NCI-H510A (cell line): Measurements from ENCODE around the gene ZSCAN12.
"Not testable (repeated sequence)": the region's sequence is repeated elsewhere in the genome, so short reads cannot be mapped to it uniquely, and the experiment has no call there.

Experiments used
- DNase-seq: peaks from one replicate; lab custom pipeline; 2025; lab: John Stamatoyannopoulos, UW

Gene ZSCAN12

DNA sequence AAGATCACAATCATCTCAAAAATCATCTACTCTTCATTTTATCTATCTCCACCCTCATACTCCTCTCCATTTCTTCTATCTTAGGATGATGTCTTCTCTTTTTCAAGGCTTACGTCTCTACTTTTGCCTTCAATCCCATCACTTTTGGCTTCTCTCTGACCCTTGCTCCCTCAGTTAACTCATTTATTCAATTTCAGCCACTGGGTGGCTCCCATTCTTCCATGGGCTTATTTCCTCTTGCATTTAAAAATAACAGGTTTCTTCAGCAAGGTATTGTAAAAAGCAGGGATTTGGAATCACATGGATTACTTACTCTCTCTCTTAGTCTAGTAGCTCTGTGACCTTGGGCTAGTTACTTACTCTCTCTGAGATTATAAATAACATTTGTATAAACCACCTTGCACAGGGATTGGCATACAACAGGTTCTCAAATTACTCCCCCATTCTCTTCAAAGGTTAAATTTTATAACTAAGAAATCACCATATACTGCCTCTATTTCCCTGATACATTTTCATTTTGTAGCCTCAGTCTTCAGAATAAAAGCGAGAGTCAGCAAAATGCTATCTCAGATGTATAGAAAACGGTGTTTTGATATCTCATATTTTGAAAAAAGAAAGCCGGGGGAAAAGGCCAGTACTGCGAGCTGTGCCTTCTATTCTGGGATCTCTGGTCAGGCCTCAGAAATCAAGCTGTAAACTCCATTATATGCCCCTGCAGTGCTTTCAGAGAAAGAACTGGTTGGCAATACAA, 5.5 kb downstream of the ZSCAN12 start:
- no peak for DNase-seq

- no peak for DNase-seq
Observed at GRCh38 chr6:28390688-28391087, 8.9 kb downstream of the ZSCAN12 start.

DNA sequence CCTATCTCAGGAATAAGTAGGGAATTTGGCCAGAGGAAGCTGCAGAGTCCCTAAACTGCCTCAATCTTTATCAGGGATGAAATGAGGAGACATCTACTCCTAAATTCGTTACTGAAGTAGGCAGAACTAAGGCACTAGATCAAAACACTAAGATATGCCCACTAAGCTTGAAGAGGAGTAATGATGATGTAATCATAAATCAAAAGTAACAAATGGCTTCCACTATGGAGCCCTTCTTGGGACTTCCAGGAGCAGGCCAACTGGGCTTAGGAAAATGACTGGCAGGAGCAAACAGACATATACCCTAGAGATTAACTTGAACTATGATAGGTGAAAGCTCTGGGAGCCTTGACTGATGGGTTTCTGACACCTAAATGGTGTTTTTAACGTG, 15.4 kb downstream of the ZSCAN12 start:
- DNase-seq, result no peak

DNA sequence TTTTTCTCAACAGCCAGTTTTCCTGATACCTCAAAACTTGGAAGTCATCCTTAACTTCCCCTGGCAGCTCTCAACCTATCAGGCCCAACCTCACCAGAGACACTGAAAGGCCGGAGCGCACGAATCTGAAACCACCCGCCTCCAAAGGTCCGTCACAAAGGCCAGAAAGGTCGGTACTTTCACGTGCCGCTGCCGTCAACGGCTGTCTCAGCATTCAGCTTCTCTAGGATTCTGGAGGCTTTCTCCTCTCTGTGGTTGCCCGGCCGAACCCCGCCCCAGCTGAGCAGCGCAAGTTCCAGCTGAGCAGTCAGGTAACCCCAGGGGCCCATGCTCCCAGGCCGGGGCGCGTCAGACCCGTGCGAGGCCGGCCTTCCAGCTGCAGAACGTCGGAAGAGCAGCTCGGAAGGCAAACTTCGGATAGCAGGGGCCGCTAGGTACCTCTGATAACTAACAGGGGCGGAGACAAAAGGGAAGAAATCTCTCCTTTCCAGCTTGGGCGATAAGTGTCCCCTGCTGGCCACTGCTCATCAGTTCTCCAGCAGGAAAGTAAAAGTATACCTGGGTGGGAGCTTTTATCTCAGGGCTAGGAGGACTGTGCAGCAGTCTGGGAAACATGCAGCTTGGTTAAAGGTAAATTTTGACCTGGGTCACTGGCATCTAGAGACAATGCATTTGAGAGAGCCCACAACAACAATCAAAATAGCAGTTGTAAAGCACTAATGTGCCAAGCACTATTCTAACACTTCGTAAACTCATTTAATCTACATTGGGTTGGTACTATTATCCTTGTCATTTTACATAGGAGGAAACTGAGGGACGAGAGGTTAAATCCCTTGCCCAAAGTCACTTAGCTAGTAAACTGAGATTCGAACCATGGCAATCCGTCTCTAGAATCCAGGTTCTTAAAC, 16.1 kb downstream of the ZSCAN12 start:
- DNase-seq, result no peak

- no peak for DNase-seq
Observed at GRCh38 chr6:28380381-28380780, 19.2 kb downstream of the ZSCAN12 start.

- no peak for DNase-seq
Observed at GRCh38 chr6:28378644-28379043, 20.9 kb downstream of the ZSCAN12 start.

GRCh38 chr6:28377879-28378278, 21.7 kb downstream of the ZSCAN12 start:
- DNase-seq, result no peak

DNA sequence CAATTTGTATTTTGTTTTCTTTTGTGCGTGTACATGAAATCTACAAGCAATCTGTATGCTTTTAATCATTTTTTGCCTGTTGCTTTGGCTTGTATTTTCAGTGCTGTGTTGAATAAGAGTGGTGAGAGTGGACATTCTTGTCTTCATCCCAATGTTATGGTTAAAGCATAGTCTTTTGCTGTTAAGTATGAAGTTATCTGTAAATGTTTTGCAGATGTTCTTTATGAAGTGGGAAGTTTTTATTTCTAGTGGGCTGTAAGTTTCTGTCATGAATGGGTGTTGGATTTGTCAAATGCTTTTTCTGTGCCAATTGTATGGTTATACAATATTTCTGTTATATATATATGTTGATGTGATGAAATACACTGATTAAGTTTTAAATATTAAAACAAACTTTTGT, 25.6 kb downstream of the ZSCAN12 start:
- no peak for DNase-seq

GRCh38 chr6:28371706-28372451, 27.7 kb downstream of the ZSCAN12 start:
- no peak for DNase-seq

DNA sequence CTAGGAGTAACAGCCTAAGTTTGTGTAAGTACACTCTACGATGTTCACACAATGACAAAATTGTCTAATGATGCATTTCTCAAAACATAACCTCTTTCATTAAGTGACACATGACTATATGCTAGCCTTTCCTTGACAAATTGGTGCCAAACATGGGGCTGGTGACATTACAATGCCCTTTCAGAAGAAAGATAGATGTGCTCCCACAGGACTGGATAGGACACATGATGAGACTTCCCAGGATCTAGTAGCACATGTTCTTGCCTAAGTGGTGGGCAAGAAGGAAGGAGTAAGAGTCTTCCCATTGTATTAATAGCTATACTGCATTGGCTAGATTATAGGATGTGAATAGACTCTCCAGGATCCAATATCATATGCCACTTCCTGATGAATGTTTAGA, 28.3 kb downstream of the ZSCAN12 start:
- DNase-seq, result no peak

DNA sequence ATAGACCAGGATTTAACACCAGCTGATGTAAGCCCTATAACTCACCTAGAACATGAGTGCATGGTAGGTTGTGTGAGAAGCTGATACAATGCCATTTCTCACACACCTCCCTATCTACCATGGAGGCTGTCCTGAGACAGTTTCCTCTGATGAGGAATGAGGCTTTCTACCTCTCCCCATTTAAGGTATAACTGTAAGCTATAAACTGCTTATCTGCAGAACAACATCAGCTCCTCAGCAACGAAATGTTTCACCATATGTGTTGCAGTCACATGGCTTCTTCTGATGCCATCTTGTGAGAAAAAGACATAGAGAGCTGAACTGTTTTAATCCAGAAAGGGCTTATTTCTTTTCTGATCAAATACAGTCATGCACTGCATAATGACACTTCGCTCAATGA, 29.1 kb downstream of the ZSCAN12 start:
- DNase-seq, result no peak

GRCh38 chr6:28369463-28369862, 30.1 kb downstream of the ZSCAN12 start:
- no peak for DNase-seq

GRCh38 chr6:28368522-28368921, 31.0 kb downstream of the ZSCAN12 start:
- DNase-seq, result no peak

- DNase-seq, result not testable (repeated sequence)
Observed at GRCh38 chr6:28365590-28365989, 34.0 kb downstream of the ZSCAN12 start.

DNA sequence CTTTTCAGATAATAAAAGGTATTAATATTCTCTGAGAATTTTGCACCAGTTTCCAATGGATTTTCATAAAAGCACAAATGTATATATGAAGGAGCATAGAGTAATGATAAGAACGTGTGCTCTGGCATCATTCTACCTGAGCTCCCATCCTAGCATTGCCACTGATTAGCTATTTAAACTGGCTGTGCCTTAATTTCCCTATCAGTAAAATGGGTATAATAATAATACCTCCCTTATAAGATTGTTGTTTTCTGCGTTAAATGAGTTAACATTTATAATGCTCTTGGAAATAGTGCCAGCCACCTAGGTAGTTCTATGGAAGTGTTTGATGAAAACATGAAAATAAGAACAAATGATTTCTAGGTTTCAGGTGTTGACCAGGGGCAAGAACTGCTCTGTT, 38.6 kb downstream of the ZSCAN12 start:
- DNase-seq, result no peak

- not testable (repeated sequence) for DNase-seq
Observed at GRCh38 chr6:28359562-28359961, 40.0 kb downstream of the ZSCAN12 start.

DNA sequence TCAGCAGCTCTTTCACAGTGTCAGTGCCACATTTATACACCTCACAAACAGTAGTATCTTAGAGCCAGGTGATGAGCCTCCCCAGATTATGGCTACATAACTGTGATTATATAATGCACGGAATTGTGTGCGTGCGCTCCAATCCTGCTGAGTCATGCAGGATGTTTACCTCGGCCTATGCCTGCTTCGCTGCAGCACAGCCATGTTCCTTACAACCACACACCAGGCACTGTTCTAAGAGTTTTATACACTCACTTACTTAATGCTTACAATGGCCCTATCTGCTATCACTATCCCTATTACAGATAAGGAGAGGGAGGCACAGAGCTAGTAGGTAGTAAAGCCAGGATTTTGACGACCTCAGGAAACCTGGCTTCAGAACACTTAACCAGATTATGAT, 42.5 kb downstream of the ZSCAN12 start:
- no peak for DNase-seq

GRCh38 chr6:28356666-28357020, 42.9 kb downstream of the ZSCAN12 start:
- DNase-seq, result no peak

DNA sequence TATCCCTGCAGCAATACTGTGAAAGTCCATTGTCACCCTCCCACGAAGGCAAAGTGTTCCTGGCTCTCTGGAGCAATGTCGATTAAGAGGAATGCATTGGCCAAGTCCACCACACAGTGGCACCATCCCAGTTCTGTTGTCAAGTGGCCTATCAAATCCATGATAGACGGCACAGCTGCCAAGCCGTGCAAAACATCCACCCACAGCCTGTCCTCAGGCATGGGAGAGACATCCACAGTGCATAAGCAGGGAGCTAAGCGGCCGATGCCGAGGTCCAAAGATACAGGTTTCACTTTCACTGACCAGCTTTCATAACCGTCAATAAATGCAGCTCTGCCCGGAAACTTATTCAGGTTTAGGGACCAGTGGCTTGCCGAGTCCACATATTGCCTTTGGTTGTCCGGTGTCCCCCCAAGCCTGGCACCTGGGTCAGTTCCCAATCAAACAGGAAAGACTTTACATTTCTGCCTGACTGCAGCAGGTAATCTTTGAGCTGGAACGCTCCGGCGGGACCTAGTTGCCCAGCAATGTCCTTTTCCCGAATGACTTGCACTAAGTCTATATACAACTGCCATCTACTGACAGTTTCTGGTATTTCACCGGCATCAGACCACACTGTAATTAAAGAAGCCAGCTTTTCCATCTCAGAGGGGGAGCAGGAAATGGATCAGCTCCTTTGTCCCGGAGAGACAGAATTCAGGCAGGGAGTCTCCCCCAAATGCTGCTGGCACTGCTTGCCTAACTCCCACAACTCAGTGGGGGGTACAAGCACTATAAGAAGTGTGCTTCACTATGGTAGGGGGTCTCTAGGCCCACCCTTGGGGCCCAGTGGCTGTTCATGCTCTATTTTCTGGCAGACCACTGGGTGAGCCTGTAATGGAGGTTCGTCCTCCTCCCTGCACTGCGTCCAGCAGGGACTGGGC, 43.5 kb downstream of the ZSCAN12 start:
- peak; percentile 71 for DNase-seq

DNA sequence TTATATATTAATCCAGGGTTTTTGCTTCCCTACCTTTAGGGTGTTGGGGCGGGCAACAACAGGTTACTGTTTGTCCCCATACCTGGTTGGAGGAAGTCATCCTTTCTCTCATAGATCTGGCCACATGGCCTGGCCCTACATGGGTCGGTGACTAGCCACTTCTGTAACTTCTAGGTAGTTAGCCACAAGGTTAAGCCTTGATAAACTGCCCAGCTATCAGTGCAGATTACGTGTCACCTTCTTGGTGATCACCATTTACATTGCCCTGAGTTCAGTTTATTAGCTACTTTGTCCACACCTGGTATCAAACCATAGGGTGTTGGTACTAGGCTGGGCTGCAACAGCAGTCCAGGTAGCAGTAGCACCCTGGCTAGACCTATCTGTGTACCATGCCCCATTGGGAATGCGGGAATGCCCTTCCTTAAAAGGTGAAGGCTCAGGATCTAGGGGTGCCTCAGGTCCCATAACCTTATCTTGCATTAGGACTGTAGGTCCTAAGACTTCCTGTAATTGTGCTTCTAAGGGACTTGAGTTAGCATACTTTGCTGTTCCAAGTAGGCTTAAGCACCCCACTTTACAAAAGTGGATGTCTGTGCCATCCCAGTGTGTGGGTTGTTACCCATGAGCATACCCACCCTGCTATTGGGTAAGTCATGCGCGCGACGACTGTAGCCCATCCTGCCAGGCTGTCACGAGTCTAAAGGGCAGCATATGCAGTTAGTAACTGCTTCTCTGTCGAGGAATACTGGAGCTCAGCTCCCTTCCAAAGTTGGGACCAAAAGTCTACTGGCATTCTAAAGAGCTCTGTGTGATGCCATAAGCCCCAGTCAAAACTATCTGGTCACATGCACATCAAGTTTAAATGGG, 44.6 kb downstream of the ZSCAN12 start:
- no peak for DNase-seq
